KMS-11 (cell line): Measurements from ENCODE around the gene TRMT61A.

Experiments used
- H2AFZ ChIP-seq: fragments of 200-600 bp; sonication (generic); 2 replicates; pipeline ENCODE4 v1.6.1; 2016; ENCODE audit warnings: antibody characterized with exemption, mixed run types, low read depth
- H3K27ac ChIP-seq: fragments of 200-600 bp; sonication (generic); 2 replicates; pipeline ENCODE4 v1.6.1; 2016; ENCODE audit warnings: mild to moderate bottlenecking, mixed run types
- H3K27me3 ChIP-seq: fragments of 200-600 bp; sonication (generic); 2 replicates; pipeline ENCODE4 v1.6.1; 2017; ENCODE audit warnings: mild to moderate bottlenecking, low read depth, mixed run types, moderate library complexity; ENCODE audit not compliant: insufficient read depth
- H3K36me3 ChIP-seq: fragments of 200-600 bp; sonication (generic); 2 replicates; pipeline ENCODE4 v1.6.1; 2017; ENCODE audit warnings: mild to moderate bottlenecking, mixed run types; ENCODE audit not compliant: insufficient read depth
- H3K4me1 ChIP-seq: fragments of 200-600 bp; sonication (generic); 2 replicates; pipeline ENCODE4 v1.6.1; 2016; ENCODE audit warnings: mild to moderate bottlenecking, low read depth, mixed run types; ENCODE audit not compliant: poor library complexity, severe bottlenecking
- H3K4me2 ChIP-seq: fragments of 200-600 bp; sonication (generic); 2 replicates; pipeline ENCODE4 v1.7.0; 2016; ENCODE audit warnings: mild to moderate bottlenecking, mixed run types
- H3K4me3 ChIP-seq: fragments of 200-600 bp; sonication (generic); IDR thresholded peaks from 2 replicates; pipeline ENCODE4 v1.6.1; 2017; ENCODE audit warnings: low read depth, low read length, mixed read lengths; ENCODE audit not compliant: insufficient read depth
- H3K79me2 ChIP-seq: fragments of 200-600 bp; sonication (generic); 2 replicates; pipeline ENCODE4 v1.6.1; 2016; ENCODE audit warnings: low read depth, mixed run types; ENCODE audit not compliant: insufficient read depth
- H3K9ac ChIP-seq: fragments of 200-600 bp; sonication (generic); 2 replicates; pipeline ENCODE4 v1.6.1; 2016; ENCODE audit warnings: mild to moderate bottlenecking, mixed run types
- H4K20me1 ChIP-seq: fragments of 200-600 bp; sonication (generic); 2 replicates; pipeline ENCODE4 v1.6.1; 2016; ENCODE audit warnings: mild to moderate bottlenecking, mixed run types; ENCODE audit not compliant: insufficient read depth
- CTCF ChIP-seq: fragments of 200-600 bp; sonication (generic); conservative IDR thresholded peaks from 2 replicates; pipeline ENCODE4 v1.6.1; 2017; ENCODE audit warnings: low read depth, mild to moderate bottlenecking, antibody characterized with exemption, low read length, moderate library complexity, mixed read lengths

TRMT61A gene

GRCh38 chr14:103568952-103569351, 40.0 kb downstream of the TRMT61A start:
- no peak overlapping the region for H3K27ac ChIP-seq
- no peak overlapping the region for H3K4me3 ChIP-seq
- no peak overlapping the region for H3K4me2 ChIP-seq
- H3K9ac ChIP-seq, result no peak overlapping the region
- no peak overlapping the region for H2AFZ ChIP-seq
- no peaks in the 10 kb centered on the region for H4K20me1 ChIP-seq
- peaks cover 4% of the 10 kb centered on the region for H3K4me1 ChIP-seq
- H3K79me2 ChIP-seq, result peaks cover 8% of the 10 kb centered on the region; the same call in 1 of the 2 replicates
- TF ChIP-seq CTCF, result no peak
- H3K27me3 ChIP-seq, result no peaks in the 10 kb centered on the region
- H3K36me3 ChIP-seq, result no peaks in the 10 kb centered on the region

DNA sequence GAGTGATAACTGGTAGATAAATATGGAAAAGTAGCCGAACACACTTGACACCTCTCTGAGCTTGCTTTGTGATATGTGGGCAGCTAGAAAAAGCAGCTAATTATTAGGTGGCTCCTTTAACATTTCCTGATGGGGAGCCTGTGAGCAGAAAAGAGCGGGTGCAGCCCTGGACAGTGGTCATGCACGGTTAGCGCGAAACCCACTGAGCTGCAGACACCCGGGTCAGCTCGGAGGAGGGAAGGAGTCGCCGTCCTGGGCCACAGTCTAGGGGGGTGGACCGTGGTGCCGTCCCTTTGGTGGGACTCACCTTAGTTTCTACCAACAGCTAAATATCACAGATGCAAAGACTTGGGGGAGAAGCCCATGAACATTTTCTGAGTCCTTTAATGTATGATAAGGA, 40.4 kb downstream of the TRMT61A start:
- H3K4me1 ChIP-seq, result no peaks in the 10 kb centered on the region
- H3K4me3 ChIP-seq, result no peak overlapping the region
- no peak for TF ChIP-seq CTCF
- no peaks in the 10 kb centered on the region for H4K20me1 ChIP-seq
- no peaks in the 10 kb centered on the region for H3K36me3 ChIP-seq
- H3K27ac ChIP-seq, result no peak overlapping the region
- H3K27me3 ChIP-seq, result no peaks in the 10 kb centered on the region
- no peak overlapping the region for H3K9ac ChIP-seq
- no peak overlapping the region for H3K4me2 ChIP-seq
- no peak overlapping the region for H2AFZ ChIP-seq
- peaks cover 4% of the 10 kb centered on the region; the same call in 1 of the 2 replicates for H3K79me2 ChIP-seq

- Histone ChIP-seq H3K27me3 (no peaks in the 10 kb centered on the region), H3K27ac (no peak overlapping the region), H3K79me2 (no peaks in the 10 kb centered on the region), H3K36me3 (no peaks in the 10 kb centered on the region), H3K9ac (no peak overlapping the region), H3K4me1 (no peaks in the 10 kb centered on the region), H2AFZ (no peak overlapping the region), H3K4me2 (no peak overlapping the region), H4K20me1 (no peaks in the 10 kb centered on the region), H3K4me3 (no peak overlapping the region)
- TF ChIP-seq CTCF, result no peak
Observed at GRCh38 chr14:103574104-103574503, 45.1 kb downstream of the TRMT61A start.

DNA sequence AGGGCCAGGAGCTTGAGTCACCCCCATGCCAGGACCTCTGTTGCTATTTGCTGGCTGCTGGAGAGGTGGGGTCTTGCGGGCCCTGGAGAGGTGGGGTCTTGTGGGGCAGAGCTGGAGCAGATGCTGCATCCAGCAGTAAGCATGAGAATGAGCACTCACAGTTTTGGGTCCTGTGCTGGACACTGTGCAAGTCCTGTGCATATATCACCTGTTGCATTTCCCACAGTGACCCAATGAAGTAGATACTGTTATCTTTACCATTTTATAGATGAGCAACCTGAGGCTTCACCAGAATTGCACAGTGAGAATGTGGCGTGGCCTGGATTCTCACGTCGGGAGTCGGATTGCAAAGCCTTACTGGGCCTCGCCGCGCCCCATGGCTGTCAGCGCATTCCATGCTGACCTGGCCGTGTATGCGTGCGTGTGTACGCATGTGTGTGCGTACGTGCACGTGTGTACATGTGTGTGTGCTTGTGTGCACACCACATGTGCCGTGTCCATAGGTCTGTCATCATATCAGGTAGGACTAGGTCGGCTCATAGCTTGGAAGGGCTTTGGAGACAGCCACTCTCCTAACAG, 45.8 kb downstream of the TRMT61A start:
- Histone ChIP-seq H4K20me1 (no peaks in the 10 kb centered on the region), H3K4me2 (no peak overlapping the region), H3K27me3 (no peaks in the 10 kb centered on the region), H2AFZ (no peak overlapping the region), H3K36me3 (no peaks in the 10 kb centered on the region), H3K4me3 (no peak overlapping the region), H3K4me1 (no peaks in the 10 kb centered on the region), H3K9ac (no peak overlapping the region), H3K79me2 (no peaks in the 10 kb centered on the region), H3K27ac (no peak overlapping the region)
- TF ChIP-seq CTCF, result no peak
